Keratinocyte (primary cell): ENCODE results near the gene EMP2.

Experiments
- CTCF ChIP-seq, 3 experiments: IDR thresholded peaks in 1 of 3; conservative IDR thresholded peaks in 1 of 3; optimal IDR thresholded peaks in 1 of 3; 2 replicates in 2 of 3; 3 replicates in 1 of 3; pipeline versions ENCODE3 to v1.5.1; 2011; ENCODE audit warnings: low read length in 3 of 3, mild to moderate bottlenecking in 3 of 3, moderate library complexity in 2 of 3, control low read depth in 1 of 3, inconsistent platforms in 1 of 3; ENCODE audit not compliant: insufficient read depth in 2 of 3; ENCODE audit errors: extremely low read depth in 1 of 3
- EZH2 ChIP-seq: IDR thresholded peaks from one replicate; pipeline ENCODE4 v1.6.1; 2012; ENCODE audit warnings: inconsistent platforms, mild to moderate bottlenecking, low read length, moderate library complexity

GRCh38 chr16:10537946-10538345, 42.5 kb downstream of the EMP2 start:
- TF ChIP-seq CTCF (optimal IDR thresholded peaks at IDR 0.05 in 1 of 3, IDR thresholded peaks at IDR 0.05 in 1 of 3, conservative IDR thresholded peaks at IDR 0.05 in 1 of 3; ENCODE audit: extremely low read depth in 1 of 3, insufficient read depth in 2 of 3, low read length in 3 of 3) (no peak), EZH2 (no peak)
